Osteoblast (primary cell): ENCODE results near the gene MCRIP2. TPM values are rescaled to one million over a fixed set of nuclear protein-coding genes. Genes with fewer than 3 reads are reported as not detected.

Source experiments
- DNase-seq: peaks from one replicate; pipeline ENCODE4 v3.0.0; 2011; ENCODE audit warnings: low spot score, mixed read lengths; ENCODE audit not compliant: insufficient read length; ENCODE audit errors: missing footprints
- H2AFZ ChIP-seq: 2 replicates; pipeline ENCODE4 v1.6.0; 2011; ENCODE audit warnings: mild to moderate bottlenecking, low read length
- H3K27ac ChIP-seq: 2 replicates; pipeline ENCODE4 v1.5.1; 2011; ENCODE audit warnings: mild to moderate bottlenecking, low read depth, low read length, moderate library complexity
- H3K27me3 ChIP-seq: 2 replicates; pipeline ENCODE4 v1.6.0; 2012; ENCODE audit warnings: mild to moderate bottlenecking, control low read depth, inconsistent platforms, low read length, moderate library complexity; ENCODE audit not compliant: insufficient read depth
- H3K36me3 ChIP-seq: 2 replicates; pipeline ENCODE4 v1.5.1; 2011; ENCODE audit warnings: mild to moderate bottlenecking, low read length, control low read depth, moderate library complexity; ENCODE audit not compliant: insufficient read depth
- H3K4me1 ChIP-seq: 2 replicates; pipeline ENCODE4 v1.5.1; 2011; ENCODE audit warnings: mild to moderate bottlenecking, low read length, control low read depth, moderate library complexity; ENCODE audit not compliant: insufficient read depth
- H3K4me2 ChIP-seq: 2 replicates; pipeline ENCODE4 v1.6.0; 2011; ENCODE audit warnings: mild to moderate bottlenecking, low read length; ENCODE audit not compliant: insufficient read depth
- H3K4me3 ChIP-seq: fragments of 200-600 bp; sonication (generic); 3 replicates; pipeline ENCODE4 v1.5.1; 2012; ENCODE audit warnings: mild to moderate bottlenecking, low read length, inconsistent platforms; ENCODE audit not compliant: insufficient read depth
- H3K79me2 ChIP-seq: 2 replicates; pipeline ENCODE4 v1.6.0; 2012; ENCODE audit warnings: mild to moderate bottlenecking, low read length, control low read depth, inconsistent platforms; ENCODE audit not compliant: insufficient read depth
- H3K9me3 ChIP-seq: 2 replicates; pipeline ENCODE4 v1.5.1; 2011; ENCODE audit warnings: low read depth, low read length, control low read depth
- H4K20me1 ChIP-seq: 2 replicates; pipeline ENCODE4 v1.6.0; 2012; ENCODE audit warnings: mild to moderate bottlenecking, low read length, control low read depth; ENCODE audit not compliant: insufficient read depth
- total RNA-seq: library from RNA; depleted of rRNA; stranded (reverse); fragments of >200 nt; gene quantifications from 2 replicates; pipeline ENCODE4 v1.2.3, GENCODE V29; 2012
- TF ChIP-seq, protein P1 (sequence below): IDR thresholded peaks from 2 replicates; pipeline ENCODE4 v1.5.1; 2011; ENCODE audit warnings: mild to moderate bottlenecking, low read depth, low read length, moderate library complexity; ENCODE audit errors: extremely low read depth

Gene MCRIP2
- total RNA-seq, 1 donor: 20.3 TPM

DNA sequence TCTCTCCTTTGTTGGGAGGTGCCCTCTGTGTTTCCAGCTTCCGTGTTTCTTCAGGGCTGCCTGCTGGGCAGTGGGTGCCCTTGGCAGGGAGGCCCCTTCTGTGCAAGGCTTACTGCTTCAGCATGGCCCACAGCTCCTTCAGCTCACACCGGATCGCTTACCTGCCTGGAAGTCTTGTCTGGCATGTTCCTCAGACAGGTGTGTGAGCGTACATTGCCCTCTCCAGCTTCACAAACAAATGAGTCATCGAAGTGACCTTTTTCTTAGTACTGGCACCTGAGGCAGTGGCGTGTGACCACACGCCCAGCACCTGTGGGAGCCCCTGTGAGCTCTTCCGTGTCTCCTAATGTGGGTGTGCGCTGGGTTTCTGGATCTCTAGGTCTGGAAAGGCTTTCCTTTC lies 48.2 kb upstream of the MCRIP2 start:
- no peaks in the 10 kb centered on the region for H3K9me3 ChIP-seq
- no peak overlapping the region for H3K27ac ChIP-seq
- H2AFZ ChIP-seq: no peak overlapping the region
- TF ChIP-seq, protein P1, sequence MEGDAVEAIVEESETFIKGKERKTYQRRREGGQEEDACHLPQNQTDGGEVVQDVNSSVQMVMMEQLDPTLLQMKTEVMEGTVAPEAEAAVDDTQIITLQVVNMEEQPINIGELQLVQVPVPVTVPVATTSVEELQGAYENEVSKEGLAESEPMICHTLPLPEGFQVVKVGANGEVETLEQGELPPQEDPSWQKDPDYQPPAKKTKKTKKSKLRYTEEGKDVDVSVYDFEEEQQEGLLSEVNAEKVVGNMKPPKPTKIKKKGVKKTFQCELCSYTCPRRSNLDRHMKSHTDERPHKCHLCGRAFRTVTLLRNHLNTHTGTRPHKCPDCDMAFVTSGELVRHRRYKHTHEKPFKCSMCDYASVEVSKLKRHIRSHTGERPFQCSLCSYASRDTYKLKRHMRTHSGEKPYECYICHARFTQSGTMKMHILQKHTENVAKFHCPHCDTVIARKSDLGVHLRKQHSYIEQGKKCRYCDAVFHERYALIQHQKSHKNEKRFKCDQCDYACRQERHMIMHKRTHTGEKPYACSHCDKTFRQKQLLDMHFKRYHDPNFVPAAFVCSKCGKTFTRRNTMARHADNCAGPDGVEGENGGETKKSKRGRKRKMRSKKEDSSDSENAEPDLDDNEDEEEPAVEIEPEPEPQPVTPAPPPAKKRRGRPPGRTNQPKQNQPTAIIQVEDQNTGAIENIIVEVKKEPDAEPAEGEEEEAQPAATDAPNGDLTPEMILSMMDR: no peak
- no peaks in the 10 kb centered on the region for H3K27me3 ChIP-seq
- H3K36me3 ChIP-seq: no peaks in the 10 kb centered on the region
- no peak overlapping the region for H3K4me2 ChIP-seq
- H4K20me1 ChIP-seq: peaks cover 55% of the 10 kb centered on the region
- H3K4me3 ChIP-seq: no peak overlapping the region
- peaks cover 10% of the 10 kb centered on the region for H3K4me1 ChIP-seq
- H3K79me2 ChIP-seq: peaks cover 69% of the 10 kb centered on the region
- peak; percentile 78 for DNase-seq

DNA sequence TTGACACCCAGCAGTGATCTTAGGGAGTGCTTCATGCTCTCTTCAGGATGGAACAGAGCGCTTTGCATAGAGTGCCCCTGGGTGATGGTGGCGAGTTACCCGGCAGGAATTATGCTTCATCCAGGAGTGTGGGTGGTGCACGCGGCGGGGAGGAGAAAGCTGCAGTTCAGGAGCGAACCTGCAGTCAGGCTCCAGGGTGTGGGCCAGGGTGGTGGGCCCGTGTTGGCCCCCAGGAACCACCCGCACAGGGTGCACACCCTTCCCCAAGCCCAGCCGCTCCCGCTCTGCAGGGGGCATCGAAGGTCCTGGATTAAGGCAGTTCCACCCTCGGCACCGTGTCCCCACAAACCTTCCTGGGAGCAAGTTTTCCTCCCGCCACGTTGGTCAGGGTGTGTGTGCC lies 47.8 kb upstream of the MCRIP2 start:
- H3K4me3 ChIP-seq: no peak overlapping the region
- peaks cover 9% of the 10 kb centered on the region for H3K4me1 ChIP-seq
- peaks cover 54% of the 10 kb centered on the region for H4K20me1 ChIP-seq
- H3K4me2 ChIP-seq: no peak overlapping the region
- H3K27ac ChIP-seq: no peak overlapping the region
- peaks cover 67% of the 10 kb centered on the region for H3K79me2 ChIP-seq
- H3K27me3 ChIP-seq: no peaks in the 10 kb centered on the region
- TF ChIP-seq, protein P1: no peak
- no peaks in the 10 kb centered on the region for H3K36me3 ChIP-seq
- DNase-seq: no peak
- H3K9me3 ChIP-seq: no peaks in the 10 kb centered on the region
- H2AFZ ChIP-seq: no peak overlapping the region

DNA sequence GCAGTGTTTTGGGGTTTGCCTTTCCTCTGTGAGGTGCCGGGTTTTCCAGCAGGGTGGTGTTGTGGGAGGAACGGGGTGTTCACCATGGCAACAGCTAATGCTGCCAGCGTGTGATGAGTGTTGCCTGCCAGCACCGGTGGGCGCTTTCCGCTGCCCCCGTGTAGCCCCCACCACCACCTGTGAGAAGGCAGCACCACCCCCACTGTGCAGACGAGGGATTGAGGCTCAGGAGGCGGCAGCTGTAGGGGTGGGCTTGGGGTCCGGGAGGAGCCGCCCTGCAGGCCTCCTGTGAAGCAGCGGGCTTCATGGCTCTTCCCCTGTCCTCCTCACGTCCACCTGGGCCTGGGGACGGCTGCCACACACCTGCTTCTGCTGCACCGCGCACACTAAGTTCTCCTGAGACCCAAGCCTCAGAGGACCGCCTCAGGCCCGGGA lies 46.5 kb upstream of the MCRIP2 start:
- no peak overlapping the region for H3K27ac ChIP-seq
- H3K9me3 ChIP-seq: no peaks in the 10 kb centered on the region
- DNase-seq: peak; percentile 50
- no peak overlapping the region for H2AFZ ChIP-seq
- peaks cover 76% of the 10 kb centered on the region for H3K79me2 ChIP-seq
- peaks cover 4% of the 10 kb centered on the region for H3K36me3 ChIP-seq
- no peak overlapping the region for H3K4me3 ChIP-seq
- H3K4me1 ChIP-seq: peaks cover 9% of the 10 kb centered on the region
- H3K27me3 ChIP-seq: no peaks in the 10 kb centered on the region
- H4K20me1 ChIP-seq: peaks cover 57% of the 10 kb centered on the region
- H3K4me2 ChIP-seq: no peak overlapping the region
- TF ChIP-seq, protein P1: no peak

DNA sequence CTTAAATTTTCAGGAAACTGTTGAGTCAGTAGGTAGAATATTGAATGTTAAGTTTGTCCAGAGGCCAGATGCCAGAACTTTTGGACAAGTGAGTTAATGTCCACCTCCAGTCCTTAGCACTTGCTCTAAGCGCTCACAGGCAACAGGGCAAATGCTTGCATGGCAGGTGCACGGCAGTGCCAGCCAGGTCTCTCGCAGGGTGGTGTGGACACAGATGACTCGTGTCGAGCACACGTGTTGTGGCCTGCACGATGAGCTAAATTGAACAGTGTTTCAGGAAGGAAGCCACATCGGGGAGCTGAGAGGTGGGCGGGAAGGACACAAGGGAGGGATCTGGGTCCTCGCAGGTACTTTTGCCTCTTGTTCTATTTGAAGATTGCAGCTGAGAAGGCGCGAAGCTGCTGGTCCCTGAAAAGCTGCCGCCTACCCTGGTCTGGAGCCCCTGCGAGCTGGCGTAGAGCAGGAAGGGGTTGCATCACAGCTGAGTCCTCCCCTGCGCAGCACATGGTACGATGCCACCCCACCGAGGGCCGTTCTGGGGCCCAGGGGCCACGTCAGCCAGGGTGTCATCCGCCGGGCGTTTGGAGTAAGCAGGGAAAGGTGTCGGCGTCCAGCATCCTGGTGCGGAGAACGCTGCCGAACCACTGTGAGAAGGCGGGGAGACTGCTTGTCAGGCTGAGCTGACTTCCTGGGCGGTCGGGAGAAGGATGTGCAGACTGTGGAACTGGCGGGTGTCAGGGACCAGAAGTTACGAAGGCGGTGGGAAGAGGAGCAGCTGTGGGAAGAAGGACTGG lies 45.5 kb upstream of the MCRIP2 start:
- DNase-seq: peak; percentile 80
- peaks cover 69% of the 10 kb centered on the region for H3K79me2 ChIP-seq
- H3K36me3 ChIP-seq: peaks cover 4% of the 10 kb centered on the region
- peaks cover 50% of the 10 kb centered on the region for H4K20me1 ChIP-seq
- TF ChIP-seq, protein P1: no peak
- H3K27me3 ChIP-seq: no peaks in the 10 kb centered on the region
- no peak overlapping the region for H3K4me2 ChIP-seq
- H3K4me3 ChIP-seq: no peak overlapping the region
- H3K9me3 ChIP-seq: no peaks in the 10 kb centered on the region
- H3K4me1 ChIP-seq: peaks cover 2% of the 10 kb centered on the region
- H2AFZ ChIP-seq: no peak overlapping the region
- no peak overlapping the region for H3K27ac ChIP-seq
